HUES64 (cell line): Measurements from ENCODE around the gene PPP1R13B. TPM values are rescaled to one million over a fixed set of nuclear protein-coding genes. Genes with fewer than 3 reads are reported as not detected.
"Not testable (repeated sequence)": the region's sequence is repeated elsewhere in the genome, so short reads cannot be mapped to it uniquely, and the experiment has no call there.

Experiments
- H3K27ac ChIP-seq: 2 replicates; pipeline ENCODE4 v1.7.0; 2013; ENCODE audit warnings: low read depth, low read length, inconsistent platforms
- H3K27me3 ChIP-seq: 2 replicates; pipeline ENCODE4 v1.6.1; 2013; ENCODE audit warnings: mild to moderate bottlenecking, low read length; ENCODE audit not compliant: insufficient read depth
- H3K36me3 ChIP-seq: 2 replicates; pipeline ENCODE4 v1.6.1; 2013; ENCODE audit warnings: mild to moderate bottlenecking, low read length; ENCODE audit not compliant: insufficient read depth
- H3K4me1 ChIP-seq: 2 replicates; pipeline ENCODE4 v1.6.1; 2013; ENCODE audit warnings: mild to moderate bottlenecking, low read length, moderate library complexity; ENCODE audit not compliant: insufficient read depth
- H3K4me3 ChIP-seq: 2 replicates; pipeline ENCODE4 v1.5.1; 2013; ENCODE audit warnings: mild to moderate bottlenecking, low read length, moderate library complexity
- H3K9ac ChIP-seq: 2 replicates; pipeline ENCODE4 v1.6.1; 2013; ENCODE audit warnings: mild to moderate bottlenecking, low read depth, low read length
- H3K9me3 ChIP-seq: 2 replicates; pipeline ENCODE4 v1.6.1; 2013; ENCODE audit warnings: low read depth, low read length; ENCODE audit not compliant: insufficient read depth
- WGBS: fragments of 150-250, 120-280 bp; methylation state at CpG from one replicate; pipeline ENCODE4 v1.1.7; 2013; ENCODE audit warnings: missing lambda C conversion rate; 5-methylcytosine and 5-hydroxymethylcytosine counted together
- polyA plus RNA-seq, 2 experiments: library from polyadenylated mRNA; stranded (reverse); fragments of 50-300 nt; gene quantifications; one replicate each; pipeline ENCODE4 v1.2.3, GENCODE V29; 2013

PPP1R13B gene
- 3.1 TPM for polyA plus RNA-seq (2013, experiment 1 of 2)
- 3.1 TPM for polyA plus RNA-seq (2013, experiment 2 of 2)

GRCh38 chr14:103847451-103848174, at the start of gene PPP1R13B:
Gene PPP1R13B (minus strand): TSS chr14:103847575. CDS start chr14:103847307, 268 bp downstream.
- Histone ChIP-seq H3K4me1 (peaks cover 7% of the 10 kb centered on the region), H3K9ac (peak within 1 kb of the TSS; percentile 69; the same call in 1 of the 2 replicates), H3K27ac (no peak within 1 kb of the TSS), H3K27me3 (peaks cover 45% of the 10 kb centered on the region), H3K36me3 (no peaks in the 10 kb centered on the region), H3K4me3 (peak within 1 kb of the TSS; percentile 80), H3K9me3 (no peaks in the 10 kb centered on the region)
- under 1% methylated on average over 104 of the region's 104 CpGs for WGBS

- Histone ChIP-seq H3K9ac (no peak overlapping the region), H3K4me3 (no peak overlapping the region), H3K9me3 (no peaks in the 10 kb centered on the region), H3K4me1 (no peaks in the 10 kb centered on the region), H3K36me3 (no peaks in the 10 kb centered on the region), H3K27ac (no peak overlapping the region), H3K27me3 (no peaks in the 10 kb centered on the region)
- 80% methylated on average over 5 of the region's 6 CpGs for WGBS
These were observed 49.2 kb upstream of the PPP1R13B start for GRCh38 chr14:103896578-103896977.

- H3K36me3 ChIP-seq, result no peaks in the 10 kb centered on the region
- 85% methylated on average over 7 of the region's 7 CpGs for WGBS
- H3K9ac ChIP-seq, result no peak overlapping the region
- no peaks in the 10 kb centered on the region for H3K27me3 ChIP-seq
- H3K4me3 ChIP-seq, result no peak overlapping the region
- no peak overlapping the region for H3K27ac ChIP-seq
- no peaks in the 10 kb centered on the region for H3K9me3 ChIP-seq
- H3K4me1 ChIP-seq, result no peaks in the 10 kb centered on the region
These were observed 47.3 kb upstream of the PPP1R13B start for GRCh38 chr14:103894723-103895059.

GRCh38 chr14:103894034-103894722, 46.8 kb upstream of the PPP1R13B start:
- Histone ChIP-seq H3K4me1 (no peaks in the 10 kb centered on the region), H3K36me3 (no peaks in the 10 kb centered on the region), H3K9ac (no peak overlapping the region), H3K27ac (no peak overlapping the region), H3K9me3 (no peaks in the 10 kb centered on the region), H3K27me3 (no peaks in the 10 kb centered on the region), H3K4me3 (no peak overlapping the region)
- WGBS, result 86% methylated on average over 26 of the region's 26 CpGs

GRCh38 chr14:103892247-103892646, 44.9 kb upstream of the PPP1R13B start:
- no peak overlapping the region for H3K27ac ChIP-seq
- WGBS, result 87% methylated on average over 8 of the region's 8 CpGs
- no peaks in the 10 kb centered on the region for H3K9me3 ChIP-seq
- no peaks in the 10 kb centered on the region for H3K36me3 ChIP-seq
- no peak overlapping the region for H3K9ac ChIP-seq
- H3K4me3 ChIP-seq, result no peak overlapping the region
- no peaks in the 10 kb centered on the region for H3K4me1 ChIP-seq
- no peaks in the 10 kb centered on the region for H3K27me3 ChIP-seq

- H3K4me3 ChIP-seq, result no peak overlapping the region
- H3K9ac ChIP-seq, result no peak overlapping the region
- no peak overlapping the region for H3K27ac ChIP-seq
- H3K36me3 ChIP-seq, result no peaks in the 10 kb centered on the region
- H3K9me3 ChIP-seq, result no peaks in the 10 kb centered on the region
- H3K27me3 ChIP-seq, result no peaks in the 10 kb centered on the region
- WGBS, result 91% methylated on average over 15 of the region's 15 CpGs
- H3K4me1 ChIP-seq, result no peaks in the 10 kb centered on the region
These were observed 44.4 kb upstream of the PPP1R13B start for GRCh38 chr14:103891667-103892215.

GRCh38 chr14:103890821-103891666, 43.7 kb upstream of the PPP1R13B start:
- Histone ChIP-seq H3K27ac (no peak overlapping the region), H3K27me3 (no peaks in the 10 kb centered on the region), H3K36me3 (no peaks in the 10 kb centered on the region), H3K4me1 (0 out of 2 replicates have a peak, but pooled peaks cover 2% of the 10 kb centered on the region), H3K9me3 (no peaks in the 10 kb centered on the region), H3K9ac (no peak overlapping the region), H3K4me3 (no peak overlapping the region)
- 93% methylated on average over 18 of the region's 18 CpGs for WGBS

- no peak overlapping the region for H3K9ac ChIP-seq
- no peaks in the 10 kb centered on the region for H3K27me3 ChIP-seq
- H3K4me1 ChIP-seq, result 0 out of 2 replicates have a peak, but pooled peaks cover 3% of the 10 kb centered on the region
- no peak overlapping the region for H3K27ac ChIP-seq
- no peak overlapping the region for H3K4me3 ChIP-seq
- WGBS, result 95% methylated on average over 10 of the region's 10 CpGs
- no peaks in the 10 kb centered on the region for H3K36me3 ChIP-seq
- H3K9me3 ChIP-seq, result no peaks in the 10 kb centered on the region
These were observed 42.6 kb upstream of the PPP1R13B start for GRCh38 chr14:103890052-103890371.

- H3K27ac ChIP-seq, result no peak overlapping the region
- H3K27me3 ChIP-seq, result no peaks in the 10 kb centered on the region
- no peak overlapping the region for H3K4me3 ChIP-seq
- H3K36me3 ChIP-seq, result no peaks in the 10 kb centered on the region
- 0 out of 2 replicates have a peak, but pooled peaks cover 3% of the 10 kb centered on the region for H3K4me1 ChIP-seq
- H3K9ac ChIP-seq, result no peak overlapping the region
- no peaks in the 10 kb centered on the region for H3K9me3 ChIP-seq
- 89% methylated on average over 31 of the region's 31 CpGs for WGBS
These were observed 42.1 kb upstream of the PPP1R13B start for GRCh38 chr14:103889313-103890051.

- H3K27ac ChIP-seq, H3K27me3 ChIP-seq, H3K36me3 ChIP-seq, H3K4me1 ChIP-seq, H3K4me3 ChIP-seq, H3K9ac ChIP-seq, H3K9me3 ChIP-seq: not testable (repeated sequence)
- 96% methylated on average over 8 of the region's 8 CpGs for WGBS
These were observed 41.6 kb upstream of the PPP1R13B start for GRCh38 chr14:103889002-103889312.
